ENCODE measurements around the gene GCK.

The GCK gene

GRCh38 chr7:44222776-44223261 is 33.6 kb upstream of the GCK start:
- no peak overlapping the region for H3K4me3 ChIP-seq
- H3K27ac ChIP-seq, result no peak overlapping the region
- TF ChIP-seq Cebpa-rat (IDR thresholded peaks at IDR 0.05), result no peak
- no peak overlapping the region for H3K4me2 ChIP-seq
- no peaks in the 10 kb centered on the region for H4K20me1 ChIP-seq
- H3K27me3 ChIP-seq, result no peaks in the 10 kb centered on the region
- no peaks in the 10 kb centered on the region for H3K36me3 ChIP-seq
- H3K9ac ChIP-seq, result no peak overlapping the region
- no peaks in the 10 kb centered on the region for H3K4me1 ChIP-seq
- H3K9me3 ChIP-seq, result no peaks in the 10 kb centered on the region

GRCh38 chr7:44222074-44222473 is 32.8 kb upstream of the GCK start:
- Histone ChIP-seq H3K36me3 (no peaks in the 10 kb centered on the region), H3K4me2 (no peak overlapping the region), H3K27ac (no peak overlapping the region), H3K9ac (no peak overlapping the region), H3K27me3 (no peaks in the 10 kb centered on the region), H3K4me1 (no peaks in the 10 kb centered on the region), H4K20me1 (no peaks in the 10 kb centered on the region), H3K4me3 (no peak overlapping the region), H3K9me3 (no peaks in the 10 kb centered on the region)
- no peak for TF ChIP-seq Cebpa-rat (IDR thresholded peaks at IDR 0.05)

- Histone ChIP-seq H3K9ac (no peak overlapping the region), H3K4me2 (no peak overlapping the region), H3K27ac (no peak overlapping the region), H3K9me3 (no peaks in the 10 kb centered on the region), H3K36me3 (no peaks in the 10 kb centered on the region), H3K4me3 (no peak overlapping the region), H4K20me1 (no peaks in the 10 kb centered on the region), H3K27me3 (no peaks in the 10 kb centered on the region), H3K4me1 (no peaks in the 10 kb centered on the region)
- TF ChIP-seq Cebpa-rat (IDR thresholded peaks at IDR 0.05), result no peak
These were observed 32.1 kb upstream of the GCK start for GRCh38 chr7:44221231-44221791.

GRCh38 chr7:44220358-44221112 is 31.3 kb upstream of the GCK start:
- H3K9ac ChIP-seq, result no peak overlapping the region
- H3K4me1 ChIP-seq, result no peaks in the 10 kb centered on the region; the same call in 1 of the 2 replicates
- H3K9me3 ChIP-seq, result no peaks in the 10 kb centered on the region
- H3K27me3 ChIP-seq, result no peaks in the 10 kb centered on the region
- H4K20me1 ChIP-seq, result no peaks in the 10 kb centered on the region
- H3K4me2 ChIP-seq, result no peak overlapping the region
- no peaks in the 10 kb centered on the region for H3K36me3 ChIP-seq
- no peak for TF ChIP-seq Cebpa-rat (IDR thresholded peaks at IDR 0.05)
- no peak overlapping the region for H3K27ac ChIP-seq
- no peak overlapping the region for H3K4me3 ChIP-seq

- Histone ChIP-seq H3K9ac (no peak overlapping the region), H3K27ac (no peak overlapping the region), H3K4me3 (no peak overlapping the region), H3K4me2 (no peak overlapping the region), H3K36me3 (0 out of 2 replicates have a peak, but pooled peaks cover under 1% of the 10 kb centered on the region), H4K20me1 (no peaks in the 10 kb centered on the region), H3K4me1 (no peaks in the 10 kb centered on the region; the same call in 1 of the 2 replicates), H3K9me3 (no peaks in the 10 kb centered on the region), H3K27me3 (no peaks in the 10 kb centered on the region)
- TF ChIP-seq Cebpa-rat (IDR thresholded peaks at IDR 0.05), result no peak
These were observed 30.8 kb upstream of the GCK start for GRCh38 chr7:44220046-44220357.

- H3K9ac ChIP-seq, result no peak overlapping the region
- H3K9me3 ChIP-seq, result no peaks in the 10 kb centered on the region
- peaks cover 5% of the 10 kb centered on the region for H3K36me3 ChIP-seq
- no peaks in the 10 kb centered on the region for H3K27me3 ChIP-seq
- no peak for TF ChIP-seq Cebpa-rat (IDR thresholded peaks at IDR 0.05)
- no peak overlapping the region for H3K27ac ChIP-seq
- peaks cover 3% of the 10 kb centered on the region; the same call in 1 of the 2 replicates for H4K20me1 ChIP-seq
- H3K4me3 ChIP-seq, result no peak overlapping the region
- no peak overlapping the region for H3K4me2 ChIP-seq
- H3K4me1 ChIP-seq, result no peaks in the 10 kb centered on the region; the same call in 1 of the 2 replicates
These were observed 30.3 kb upstream of the GCK start for GRCh38 chr7:44219371-44220045.

GRCh38 chr7:44218418-44219201 is 29.4 kb upstream of the GCK start:
- H3K4me3 ChIP-seq, result no peak overlapping the region
- no peak overlapping the region for H3K9ac ChIP-seq
- peaks cover 10% of the 10 kb centered on the region; the same call in 1 of the 2 replicates for H4K20me1 ChIP-seq
- no peaks in the 10 kb centered on the region; the same call in 1 of the 2 replicates for H3K4me1 ChIP-seq
- H3K27me3 ChIP-seq, result no peaks in the 10 kb centered on the region
- H3K36me3 ChIP-seq, result peaks cover 14% of the 10 kb centered on the region
- H3K27ac ChIP-seq, result no peak overlapping the region
- no peak overlapping the region for H3K4me2 ChIP-seq
- no peak for TF ChIP-seq Cebpa-rat (IDR thresholded peaks at IDR 0.05)
- no peaks in the 10 kb centered on the region for H3K9me3 ChIP-seq

- Histone ChIP-seq H3K9me3 (no peaks in the 10 kb centered on the region), H4K20me1 (peaks cover 15% of the 10 kb centered on the region; the same call in 1 of the 2 replicates), H3K9ac (no peak overlapping the region), H3K4me2 (no peak overlapping the region), H3K27ac (no peak overlapping the region), H3K36me3 (peaks cover 21% of the 10 kb centered on the region), H3K4me1 (no peaks in the 10 kb centered on the region; the same call in 1 of the 2 replicates), H3K4me3 (no peak overlapping the region), H3K27me3 (no peaks in the 10 kb centered on the region)
- TF ChIP-seq Cebpa-rat (IDR thresholded peaks at IDR 0.05), result no peak
These were observed 28.7 kb upstream of the GCK start for GRCh38 chr7:44217852-44218402.

GRCh38 chr7:44217223-44217714 is 28.0 kb upstream of the GCK start:
- peaks cover 28% of the 10 kb centered on the region for H3K36me3 ChIP-seq
- H3K4me1 ChIP-seq, result no peaks in the 10 kb centered on the region; the same call in 1 of the 2 replicates
- no peak overlapping the region for H3K4me2 ChIP-seq
- no peaks in the 10 kb centered on the region for H3K9me3 ChIP-seq
- no peak overlapping the region for H3K27ac ChIP-seq
- no peaks in the 10 kb centered on the region for H3K27me3 ChIP-seq
- H4K20me1 ChIP-seq, result peaks cover 15% of the 10 kb centered on the region; the same call in 1 of the 2 replicates
- H3K9ac ChIP-seq, result no peak overlapping the region
- no peak overlapping the region for H3K4me3 ChIP-seq
- no peak for TF ChIP-seq Cebpa-rat (IDR thresholded peaks at IDR 0.05)

Data from BLaER1 (cell line).